HG03159 (cell line): ENCODE results near the gene CLOCK.

Experiments used
- ATAC-seq: cut with Tn5 transposase; IDR thresholded peaks from one replicate; pipeline ENCODE4 v1.9.1; 2021; ENCODE audit warnings: mild to moderate bottlenecking, moderate library complexity; ENCODE audit not compliant: unreplicated experiment

The CLOCK gene

DNA sequence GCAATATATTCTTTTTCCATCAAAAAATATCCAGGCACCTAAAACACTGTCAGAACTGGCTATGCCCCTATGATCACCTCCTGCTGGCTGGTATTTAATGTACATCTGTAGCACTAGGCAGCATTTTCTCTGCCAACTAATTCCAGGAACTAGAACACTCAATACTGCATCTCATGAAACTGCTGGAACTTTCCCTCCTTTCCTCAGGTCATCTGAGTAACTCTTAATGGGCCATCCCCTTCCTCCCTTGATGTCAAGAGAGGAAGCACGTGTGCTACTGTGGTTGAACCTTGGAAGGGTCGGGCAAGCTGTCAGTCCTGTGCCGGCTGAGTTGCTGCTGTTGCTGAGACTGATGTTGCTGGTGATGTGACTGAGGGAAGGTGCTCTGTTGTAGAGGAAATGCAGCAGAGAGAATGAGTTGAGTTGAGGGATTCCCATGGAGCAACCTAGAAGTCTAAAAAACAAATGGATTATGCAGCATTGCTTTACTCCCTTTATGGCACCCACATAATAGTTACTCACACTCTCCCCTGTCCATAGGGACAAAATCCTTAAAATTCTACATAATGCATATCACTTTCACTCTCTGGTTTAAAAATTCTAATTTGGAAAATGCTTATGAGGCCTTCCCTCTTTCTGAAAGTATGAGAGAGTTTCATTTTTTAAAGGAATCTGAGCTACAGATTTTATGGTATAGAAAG, 111.4 kb downstream of the CLOCK start:
- peak; percentile 54 for ATAC-seq

DNA sequence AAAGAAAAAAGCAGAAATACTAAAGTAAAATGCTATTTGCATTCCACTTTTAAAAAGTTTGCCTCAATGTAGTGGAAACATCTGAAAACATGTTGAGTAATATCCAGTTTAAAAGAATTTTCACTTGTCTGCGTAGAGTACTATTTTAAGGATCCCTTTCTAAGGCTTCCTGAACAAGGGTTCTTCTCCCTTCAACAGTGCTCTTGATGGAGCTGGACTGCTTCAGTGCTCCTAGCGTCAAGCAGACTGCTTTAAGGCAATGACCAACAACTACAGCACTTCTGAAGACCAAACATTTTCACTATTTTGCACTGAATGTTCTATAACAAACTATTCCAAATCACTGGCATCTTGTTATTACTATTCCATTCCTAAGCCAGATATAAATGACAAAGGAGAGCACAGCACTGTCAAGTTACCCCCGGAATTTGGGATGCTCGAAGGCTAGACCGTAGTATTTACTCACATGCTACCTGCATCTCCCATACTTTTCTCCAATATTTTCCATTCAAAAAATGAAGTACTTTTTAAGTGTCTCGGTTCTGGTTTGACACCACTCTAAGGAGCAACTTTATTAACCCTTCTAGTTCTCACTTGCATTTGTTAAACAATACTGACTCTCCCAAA, 114.9 kb downstream of the CLOCK start:
- no peak for ATAC-seq

DNA sequence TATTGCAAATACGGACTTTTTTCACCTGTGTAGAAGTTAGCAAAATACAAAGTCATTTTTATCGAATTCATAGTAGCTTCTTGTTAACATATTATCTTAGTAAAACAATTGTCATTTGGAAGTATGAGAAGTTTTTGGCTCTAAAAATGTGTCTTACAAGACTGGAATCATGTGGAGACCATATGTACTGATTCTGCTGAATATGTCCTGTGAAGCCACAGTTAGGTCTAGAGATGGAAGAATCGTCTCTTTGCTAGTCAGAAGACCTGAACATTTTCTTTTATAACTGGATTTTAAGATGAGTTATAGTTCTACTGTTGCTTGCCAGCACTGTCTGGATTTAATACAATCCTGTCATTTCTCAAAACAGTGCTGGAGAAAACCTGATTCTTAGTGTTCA, 121.9 kb downstream of the CLOCK start:
- ATAC-seq, result no peak

DNA sequence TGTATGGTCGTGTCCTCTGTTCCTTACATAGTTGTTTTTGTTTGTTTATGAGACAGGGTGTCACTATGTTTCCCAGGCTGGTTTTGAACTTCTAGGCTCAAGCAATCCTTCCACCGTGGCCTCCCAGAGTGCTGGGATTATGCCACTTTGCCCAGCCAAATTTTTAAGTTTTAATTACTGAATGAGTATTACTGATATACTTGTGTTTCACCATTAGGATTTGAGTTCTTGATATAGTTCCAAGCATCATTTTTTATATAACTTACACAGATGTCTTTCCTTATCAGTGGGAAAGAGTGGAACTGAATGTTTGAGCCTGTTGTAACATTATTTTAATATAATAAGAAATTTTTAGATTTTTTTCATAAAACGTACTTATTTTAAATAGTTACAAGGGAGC, 130.5 kb downstream of the CLOCK start:
- no peak for ATAC-seq

DNA sequence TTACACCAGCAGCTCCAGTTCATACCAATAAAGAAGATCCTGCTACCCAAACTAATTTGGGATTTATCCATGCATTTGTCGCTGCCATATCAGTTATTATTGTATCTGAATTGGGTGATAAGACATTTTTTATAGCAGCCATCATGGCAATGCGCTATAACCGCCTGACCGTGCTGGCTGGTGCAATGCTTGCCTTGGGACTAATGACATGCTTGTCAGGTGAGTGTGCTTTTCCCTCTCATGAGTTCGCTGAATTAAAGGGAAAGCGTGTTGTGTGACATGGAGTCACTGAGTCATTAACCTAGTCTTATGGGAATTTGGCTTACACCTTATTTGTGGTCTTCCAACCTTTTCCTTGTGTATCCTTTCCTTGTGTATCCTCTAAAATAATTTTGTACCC, 135.1 kb downstream of the CLOCK start:
- no peak for ATAC-seq

DNA sequence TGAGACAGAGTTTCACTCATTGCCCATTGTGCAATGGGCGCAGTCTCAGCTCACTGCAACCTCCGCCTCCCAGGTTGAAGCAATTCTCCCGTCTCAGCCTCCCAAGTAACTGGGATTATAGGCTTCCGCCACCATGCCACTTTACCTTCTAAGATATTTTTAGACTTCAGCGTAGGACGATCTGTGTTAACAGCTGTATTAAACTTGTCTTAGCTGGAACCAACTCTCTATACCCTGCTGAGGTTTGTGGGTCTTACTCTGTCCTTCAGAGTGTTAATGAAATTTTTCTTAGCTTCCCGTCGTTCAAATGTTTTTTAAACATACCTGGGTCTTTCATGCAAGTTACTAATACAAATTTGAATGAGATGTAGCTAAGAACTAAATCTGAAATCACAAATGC, 136.3 kb downstream of the CLOCK start:
- no peak for ATAC-seq

DNA sequence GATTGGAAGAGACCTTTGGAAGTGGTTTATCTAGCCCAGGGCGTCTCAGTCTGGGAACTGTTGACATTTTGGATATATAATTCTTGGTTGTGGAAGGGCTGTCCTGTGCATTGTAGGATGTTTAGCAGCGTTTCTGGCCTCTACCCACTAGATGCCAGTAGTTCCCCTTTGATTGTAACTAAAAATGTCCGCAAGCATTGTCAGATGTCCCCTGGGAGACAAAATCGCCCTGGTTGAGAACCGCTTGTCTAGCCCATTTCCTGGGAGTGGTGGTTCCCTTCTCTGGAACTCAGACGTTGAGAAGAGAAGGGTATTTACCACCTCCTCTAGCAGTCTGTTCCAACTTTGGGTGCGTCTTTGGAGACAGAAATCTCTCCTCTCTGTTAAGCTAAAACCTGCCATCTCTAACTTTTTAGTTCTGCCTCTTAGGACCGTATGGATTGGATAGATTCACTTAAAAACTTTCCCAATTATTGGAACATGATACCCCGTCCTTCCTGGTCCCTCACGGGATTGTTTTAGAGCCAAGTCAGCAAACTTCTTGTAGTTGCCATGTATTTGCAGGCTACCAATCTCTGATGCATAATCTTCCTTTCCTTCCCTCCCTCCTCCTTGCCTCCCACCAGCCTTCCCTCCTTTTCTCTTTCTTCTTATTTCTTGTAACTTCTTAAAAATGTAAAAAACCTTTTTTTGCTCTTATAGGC, 137.1 kb downstream of the CLOCK start:
- no peak for ATAC-seq

DNA sequence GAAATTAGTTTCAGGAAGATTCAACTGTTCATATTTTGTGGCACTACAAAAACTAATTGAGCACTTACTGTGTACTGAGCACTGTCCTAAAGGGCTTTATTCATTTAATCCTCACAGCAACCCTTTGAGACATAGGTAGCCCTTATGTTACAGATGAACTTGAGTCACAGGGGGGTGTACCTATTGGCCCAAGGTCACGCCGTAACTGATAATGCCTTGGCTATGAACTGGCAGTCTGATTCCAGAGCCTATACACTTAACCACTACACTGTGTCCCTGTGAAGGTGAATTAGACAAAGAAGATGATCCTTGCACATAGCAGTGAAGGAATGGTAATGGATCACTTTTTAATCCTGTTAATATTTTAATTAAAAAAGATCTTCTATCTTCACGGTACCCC, 138.9 kb downstream of the CLOCK start:
- no peak for ATAC-seq

DNA sequence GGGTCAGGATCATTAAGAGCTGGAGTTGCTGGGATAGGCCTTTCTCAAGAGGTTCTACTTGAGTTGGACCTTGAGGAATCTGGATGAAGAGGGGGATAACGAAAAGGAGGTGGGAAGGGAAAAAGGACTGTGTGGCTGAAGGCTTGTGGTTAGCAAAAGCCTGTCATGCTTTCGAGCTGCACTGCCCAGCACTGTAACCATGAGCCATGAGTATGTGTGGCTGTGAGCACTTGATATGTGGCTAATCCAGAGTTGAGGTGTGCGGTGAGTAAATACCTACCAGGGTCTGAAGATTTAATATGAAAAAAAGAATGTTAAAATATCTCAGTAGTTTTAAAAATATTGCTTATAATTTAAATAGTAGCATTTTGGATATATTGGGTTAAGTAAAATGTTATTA, 139.6 kb downstream of the CLOCK start:
- no peak for ATAC-seq

DNA sequence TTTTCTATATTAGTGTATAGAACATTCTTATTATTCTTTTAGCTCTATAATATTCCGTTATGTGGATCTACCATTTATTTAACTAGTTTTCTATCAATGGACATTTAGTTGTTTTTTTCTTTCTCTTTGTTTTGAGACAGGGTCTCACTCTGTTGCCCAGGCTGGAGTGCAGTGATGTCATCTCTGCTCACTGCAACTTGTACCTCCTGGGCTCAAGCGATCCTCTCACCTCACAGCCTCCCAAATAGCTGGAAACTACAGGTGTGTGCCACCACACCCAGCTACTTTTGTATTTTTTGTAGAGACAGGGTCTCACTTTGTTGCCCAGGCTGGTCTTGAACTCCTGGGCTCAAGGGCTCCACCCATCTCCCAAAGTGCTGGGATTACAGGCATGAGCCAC, 140.2 kb downstream of the CLOCK start:
- ATAC-seq, result no peak

DNA sequence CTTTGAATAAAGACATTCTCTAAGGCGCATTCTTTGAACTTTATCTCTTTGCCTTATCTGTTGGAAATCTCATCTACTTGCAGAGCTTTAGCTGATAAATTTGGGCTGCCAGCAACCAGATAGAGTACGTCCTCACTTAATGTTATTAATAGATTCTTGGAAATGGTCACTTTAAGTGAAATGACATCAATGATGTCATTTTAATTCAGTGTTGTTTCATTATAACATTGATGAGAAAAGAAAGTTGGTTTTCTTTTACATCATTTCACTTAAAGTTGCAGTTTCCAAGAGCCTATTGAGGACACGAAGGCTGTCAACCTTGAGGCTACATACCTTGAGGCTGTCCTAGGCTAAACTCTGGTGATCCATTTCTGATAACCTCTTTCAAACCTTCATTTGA, 141.6 kb downstream of the CLOCK start:
- no peak for ATAC-seq

DNA sequence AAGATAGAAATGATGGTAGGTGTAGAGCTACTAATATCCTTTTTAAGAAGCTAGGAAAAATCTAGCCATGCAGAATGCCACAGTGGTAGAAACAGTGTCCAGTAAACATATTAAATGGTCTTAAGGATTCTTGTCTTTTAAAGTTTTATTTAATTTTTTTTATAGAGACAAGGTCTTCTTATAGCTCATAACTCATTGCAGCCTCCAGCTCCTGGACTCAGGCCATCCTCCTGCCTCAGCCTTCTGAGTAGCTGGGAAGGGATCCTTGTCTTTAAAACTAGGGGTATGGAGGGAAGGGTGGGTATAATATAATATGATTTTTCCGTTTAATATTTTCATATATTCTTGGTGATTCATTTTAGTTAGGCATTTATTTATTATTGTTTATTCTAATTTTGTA, 147.1 kb downstream of the CLOCK start:
- ATAC-seq, result no peak

DNA sequence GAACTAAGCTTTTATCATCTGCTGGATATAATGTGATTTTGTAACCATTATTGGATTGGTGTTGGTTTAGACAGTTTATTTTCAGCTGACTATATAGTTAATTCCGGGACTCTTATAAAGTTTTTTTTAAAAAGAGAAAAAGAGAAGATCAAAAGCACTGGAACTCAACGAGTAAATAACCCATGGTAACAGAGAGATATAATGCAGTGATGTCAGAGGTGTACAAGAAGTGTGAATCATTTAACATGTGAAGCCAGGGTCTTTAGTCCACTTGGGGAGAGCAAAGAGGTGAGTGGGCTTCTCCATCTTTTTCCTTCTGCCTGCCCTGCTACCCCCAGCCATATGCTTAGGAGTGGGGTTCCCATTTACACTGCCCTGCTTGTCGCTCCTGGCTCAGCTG, 147.7 kb downstream of the CLOCK start:
- ATAC-seq, result no peak

DNA sequence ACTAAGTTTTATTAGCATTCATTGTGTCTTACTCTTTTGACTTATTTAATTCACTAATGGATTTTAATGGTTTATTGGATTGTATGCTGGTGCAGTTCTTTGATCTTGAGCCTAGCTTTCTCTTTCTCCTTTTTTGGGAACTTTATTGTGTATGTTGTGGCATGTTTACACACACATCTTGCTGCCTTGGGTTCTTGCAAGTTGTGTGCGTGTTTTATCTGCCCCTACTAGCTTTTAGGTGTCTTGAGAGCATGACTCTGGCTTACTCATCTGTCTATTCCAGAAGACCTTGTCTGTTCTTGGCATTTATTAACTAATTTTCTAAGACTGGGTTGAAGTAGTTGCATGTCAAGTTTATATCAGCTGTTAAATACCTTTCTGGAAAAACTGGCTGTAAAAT, 148.2 kb downstream of the CLOCK start:
- no peak for ATAC-seq

DNA sequence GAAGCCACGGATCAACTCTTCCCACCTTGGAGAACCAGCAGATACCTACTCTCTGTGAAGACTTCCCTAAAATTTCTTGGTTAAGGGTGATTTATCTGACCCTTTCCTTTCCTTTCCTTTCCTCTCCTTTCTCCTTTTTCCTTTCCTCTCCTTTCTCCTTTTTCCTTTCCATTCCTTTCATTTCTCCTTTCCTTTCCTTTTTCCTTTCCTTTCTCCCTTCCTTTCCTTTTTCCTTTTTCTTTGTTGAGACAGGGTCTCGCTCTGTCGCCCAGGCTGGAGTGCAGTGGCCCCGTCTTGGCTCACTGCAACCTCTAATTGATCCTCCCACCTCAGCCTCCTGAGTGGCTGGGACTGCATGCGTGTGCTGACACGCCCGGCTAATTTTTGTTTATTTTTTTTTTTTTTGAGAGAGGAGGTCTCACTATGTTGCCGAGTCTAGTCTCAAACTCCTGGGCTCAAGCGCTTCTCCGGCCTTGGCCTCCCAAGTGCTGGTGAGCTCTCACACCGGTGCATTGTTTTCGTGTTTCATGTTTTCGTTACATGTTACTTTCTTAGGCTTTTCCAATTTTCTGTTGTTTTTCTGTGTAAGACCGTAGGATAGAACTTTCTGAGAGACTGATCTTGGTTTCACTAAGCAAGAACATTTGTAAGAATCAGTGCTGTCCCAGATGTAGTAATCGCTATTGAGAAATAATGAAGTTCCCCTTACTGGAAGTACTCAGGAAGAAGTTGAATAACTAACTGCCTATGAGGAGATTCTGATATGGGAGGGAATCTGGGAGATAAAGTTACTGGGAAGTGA, 149.0 kb downstream of the CLOCK start:
- ATAC-seq, result no peak

DNA sequence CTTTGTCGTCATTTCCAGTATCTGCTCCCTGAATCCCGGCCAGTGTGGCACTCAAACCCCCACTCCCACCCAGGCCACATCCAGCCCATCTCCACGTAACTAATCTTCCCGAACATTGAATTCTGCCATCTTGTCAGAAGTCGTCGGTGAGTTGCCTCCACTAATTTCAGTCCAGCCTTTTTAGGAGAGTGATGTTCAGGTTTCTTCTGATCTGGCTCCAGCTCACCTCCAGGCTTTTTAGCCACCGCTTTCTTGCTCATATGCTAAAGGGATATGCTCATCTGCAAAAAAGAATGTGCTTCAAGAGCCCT, 149.6 kb downstream of the CLOCK start:
- no peak for ATAC-seq

DNA sequence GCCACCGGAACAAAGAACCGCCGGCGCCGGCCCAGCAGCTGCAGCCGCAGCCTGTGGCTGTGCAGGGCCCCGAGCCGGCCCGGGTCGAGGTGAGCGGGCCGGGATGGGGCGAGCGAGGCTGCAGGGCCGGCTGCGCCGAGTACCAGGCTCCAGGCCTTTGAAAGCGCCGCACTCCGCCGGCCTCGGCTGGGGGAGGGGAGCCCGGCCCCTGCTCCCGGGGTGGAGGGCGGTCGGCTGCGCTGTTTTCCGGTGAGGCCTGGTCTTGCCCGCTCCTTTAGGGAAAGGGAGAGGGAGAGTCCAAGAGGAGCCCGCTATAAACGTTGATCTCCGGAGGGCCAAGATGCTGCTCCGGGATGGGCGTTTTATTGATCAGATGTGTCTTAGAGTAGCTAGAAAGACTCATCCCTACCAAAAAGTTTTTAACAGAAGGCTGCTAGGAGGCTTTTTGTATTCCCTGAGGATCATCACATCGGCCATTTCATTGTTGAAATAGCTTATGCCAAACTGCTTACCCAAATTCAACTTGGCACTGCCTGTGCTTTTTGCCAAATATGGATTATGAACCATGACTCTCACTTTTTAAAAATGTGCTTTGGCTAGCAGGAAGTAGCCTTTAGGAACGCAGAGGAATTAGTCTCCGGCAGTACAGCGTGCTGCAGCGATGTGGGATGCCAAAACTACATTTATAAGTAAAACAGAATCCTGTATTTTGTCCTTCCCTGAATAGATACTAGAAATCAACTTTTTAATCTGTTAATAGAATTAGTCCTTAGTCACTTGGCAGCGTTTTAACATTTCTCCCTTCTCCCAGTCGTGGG, 150.2 kb downstream of the CLOCK start:
- ATAC-seq, result peak; percentile 26

DNA sequence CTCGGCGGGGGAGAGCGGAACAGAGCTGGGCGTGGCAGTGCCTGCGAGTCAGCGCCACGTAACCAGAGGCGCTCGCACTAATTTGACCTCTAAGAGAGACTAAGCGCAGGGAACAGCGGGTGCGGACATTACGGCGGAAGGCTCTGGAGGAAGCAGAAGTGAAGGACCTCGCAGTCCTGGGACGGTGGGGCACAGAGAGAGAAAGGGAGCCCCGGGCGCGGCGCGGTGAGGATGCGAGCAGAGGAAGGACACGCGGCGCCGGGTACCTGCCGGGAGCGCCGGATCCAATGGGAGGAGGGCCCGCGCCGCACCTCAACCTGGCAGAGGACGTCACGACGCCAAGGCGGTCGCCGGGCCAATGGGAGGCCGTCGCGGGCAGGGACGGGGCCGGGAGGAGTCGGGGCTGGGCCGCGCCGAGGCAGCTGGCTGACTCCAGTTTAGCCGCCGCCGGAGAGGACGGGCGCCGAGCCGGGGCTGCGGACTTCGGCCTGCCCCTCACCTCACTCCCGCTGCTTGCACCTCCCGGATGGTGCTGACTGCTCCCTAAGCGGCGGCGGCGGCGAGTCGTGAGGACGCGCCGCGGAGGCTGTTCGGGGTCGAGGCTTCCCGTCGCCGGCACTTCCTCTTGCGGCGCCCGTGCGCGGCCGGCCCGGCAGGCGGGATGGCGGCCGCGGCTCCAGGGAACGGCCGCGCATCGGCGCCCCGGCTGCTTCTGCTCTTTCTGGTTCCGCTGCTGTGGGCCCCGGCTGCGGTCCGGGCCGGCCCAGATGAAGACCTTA, 151.0 kb downstream of the CLOCK start, which contains the start of gene TMEM165:
TSS of gene TMEM165 (plus strand) at position 429 of the 779 bp plus-strand sequence. CDS start at position 662, 233 bp downstream.
- ATAC-seq, result peak; percentile 94

DNA sequence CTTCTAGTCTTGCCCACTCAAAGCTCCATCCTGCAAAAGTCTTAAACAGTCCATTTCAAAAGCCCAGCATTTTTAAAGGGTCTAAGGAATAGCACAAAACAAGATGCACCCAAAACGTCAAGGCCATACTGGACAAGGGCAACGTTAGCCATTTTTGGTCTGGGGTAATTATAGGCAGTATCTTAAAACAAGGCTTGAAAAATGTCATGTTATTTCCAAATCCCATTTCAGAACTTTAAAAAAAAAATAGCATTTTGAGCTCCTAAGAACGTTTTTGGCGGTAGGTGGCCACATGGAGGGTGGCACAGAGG, 151.5 kb downstream of the CLOCK start:
- no peak for ATAC-seq
